ENCODE results near the gene FIS1.

DNA sequence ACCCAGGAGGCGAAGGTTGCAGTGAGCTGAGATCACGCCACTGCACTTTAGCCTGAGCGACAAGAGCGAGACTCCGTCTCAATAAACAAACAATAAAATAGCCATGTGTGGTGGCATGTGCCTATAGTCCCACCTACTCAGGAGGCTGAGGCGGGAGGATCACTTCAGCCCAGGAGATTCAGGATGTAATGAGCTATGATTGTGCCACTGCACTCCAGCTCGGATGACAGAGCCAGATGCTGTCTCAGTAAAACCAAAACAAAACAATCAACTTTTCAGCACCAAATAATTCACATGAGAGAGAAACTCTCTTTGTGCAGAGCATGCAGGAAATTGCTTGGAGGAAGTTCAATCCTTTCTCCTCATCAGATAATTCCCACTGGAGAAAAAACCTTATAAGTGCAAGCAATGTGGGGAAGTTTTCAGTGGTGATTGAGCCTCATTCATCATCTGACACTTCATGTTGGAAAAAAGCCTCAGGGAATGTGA lies 13.4 kb upstream of the FIS1 start:
- TF ChIP-seq, protein P1, sequence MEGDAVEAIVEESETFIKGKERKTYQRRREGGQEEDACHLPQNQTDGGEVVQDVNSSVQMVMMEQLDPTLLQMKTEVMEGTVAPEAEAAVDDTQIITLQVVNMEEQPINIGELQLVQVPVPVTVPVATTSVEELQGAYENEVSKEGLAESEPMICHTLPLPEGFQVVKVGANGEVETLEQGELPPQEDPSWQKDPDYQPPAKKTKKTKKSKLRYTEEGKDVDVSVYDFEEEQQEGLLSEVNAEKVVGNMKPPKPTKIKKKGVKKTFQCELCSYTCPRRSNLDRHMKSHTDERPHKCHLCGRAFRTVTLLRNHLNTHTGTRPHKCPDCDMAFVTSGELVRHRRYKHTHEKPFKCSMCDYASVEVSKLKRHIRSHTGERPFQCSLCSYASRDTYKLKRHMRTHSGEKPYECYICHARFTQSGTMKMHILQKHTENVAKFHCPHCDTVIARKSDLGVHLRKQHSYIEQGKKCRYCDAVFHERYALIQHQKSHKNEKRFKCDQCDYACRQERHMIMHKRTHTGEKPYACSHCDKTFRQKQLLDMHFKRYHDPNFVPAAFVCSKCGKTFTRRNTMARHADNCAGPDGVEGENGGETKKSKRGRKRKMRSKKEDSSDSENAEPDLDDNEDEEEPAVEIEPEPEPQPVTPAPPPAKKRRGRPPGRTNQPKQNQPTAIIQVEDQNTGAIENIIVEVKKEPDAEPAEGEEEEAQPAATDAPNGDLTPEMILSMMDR (IDR thresholded peaks at IDR 0.05 in 2 of 3, conservative IDR thresholded peaks at IDR 0.05 in 1 of 3; ENCODE audit: borderline replicate concordance in 1 of 3, insufficient read depth in 1 of 3, low read depth in 2 of 3, low read length in 2 of 3): no peak
- TF ChIP-seq CEBPB (IDR thresholded peaks at IDR 0.05; ENCODE audit: low read depth): no peak
- TF ChIP-seq ZFX (IDR thresholded peaks at IDR 0.05): no peak
- TF ChIP-seq ZNF274 (IDR thresholded peaks at IDR 0.05; ENCODE audit: low read depth, low read length): no peak
- TF ChIP-seq JUND (IDR thresholded peaks at IDR 0.05): no peak
